Measurements from ENCODE around the gene KCND1. TPM values are rescaled to one million over a fixed set of nuclear protein-coding genes. Genes with fewer than 3 reads are reported as not detected.

Gene KCND1
- total RNA-seq: 1 to 10 TPM; 2.1 to 7.5 (median 4.2) TPM

GRCh38 chrX:48971249-48972219 lies at the start of gene KCND1:
TSS of gene KCND1 (minus strand) at chrX:48971844. CDS start at chrX:48970271, 1,573 bp downstream.
- H3K4me3 ChIP-seq: peak within 1 kb of the TSS; percentile 26 to 50 (median 29)

GRCh38 chrX:49019599-49020249 lies 48.1 kb upstream of the KCND1 start:
- Histone ChIP-seq H3K4me3 (no peak overlapping the region), H3K36me3 (peaks cover 0 to 4% (median 0%) of the 10 kb centered on the region in 3 donors), H3K27me3 (no peaks in the 10 kb centered on the region), H3K4me1 (no peaks in the 10 kb centered on the region), H3K9me3 (no peaks in the 10 kb centered on the region), H3K27ac (no peak overlapping the region)
- WGBS, 2 donors: 84 to 86% methylated on average over 7 of the region's 7 CpGs
- TF ChIP-seq, protein P1, sequence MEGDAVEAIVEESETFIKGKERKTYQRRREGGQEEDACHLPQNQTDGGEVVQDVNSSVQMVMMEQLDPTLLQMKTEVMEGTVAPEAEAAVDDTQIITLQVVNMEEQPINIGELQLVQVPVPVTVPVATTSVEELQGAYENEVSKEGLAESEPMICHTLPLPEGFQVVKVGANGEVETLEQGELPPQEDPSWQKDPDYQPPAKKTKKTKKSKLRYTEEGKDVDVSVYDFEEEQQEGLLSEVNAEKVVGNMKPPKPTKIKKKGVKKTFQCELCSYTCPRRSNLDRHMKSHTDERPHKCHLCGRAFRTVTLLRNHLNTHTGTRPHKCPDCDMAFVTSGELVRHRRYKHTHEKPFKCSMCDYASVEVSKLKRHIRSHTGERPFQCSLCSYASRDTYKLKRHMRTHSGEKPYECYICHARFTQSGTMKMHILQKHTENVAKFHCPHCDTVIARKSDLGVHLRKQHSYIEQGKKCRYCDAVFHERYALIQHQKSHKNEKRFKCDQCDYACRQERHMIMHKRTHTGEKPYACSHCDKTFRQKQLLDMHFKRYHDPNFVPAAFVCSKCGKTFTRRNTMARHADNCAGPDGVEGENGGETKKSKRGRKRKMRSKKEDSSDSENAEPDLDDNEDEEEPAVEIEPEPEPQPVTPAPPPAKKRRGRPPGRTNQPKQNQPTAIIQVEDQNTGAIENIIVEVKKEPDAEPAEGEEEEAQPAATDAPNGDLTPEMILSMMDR (IDR thresholded peaks at IDR 0.05): no peak
- TF ChIP-seq POLR2A (IDR thresholded peaks at IDR 0.05) (no peak), EP300 (IDR thresholded peaks at IDR 0.05) (no peak)
- no peak for DNase-seq (ENCODE audit: low spot score in 2 of 2)

More at GRCh38 chrX:48971249-48972219, at the start of gene KCND1:
- peak; percentile 15 to 19 for DNase-seq (ENCODE audit: low spot score in 2 of 2)
- 2 to 35% methylated on average over 6 to 28 of the region's 28 CpGs for WGBS, 2 donors
- Histone ChIP-seq H3K9me3 (no peaks in the 10 kb centered on the region), H3K27me3 (no peaks in the 10 kb centered on the region), H3K4me1 (peaks cover 0 to 11% (median 0%) of the 10 kb centered on the region in 4 donors), H3K27ac (peak within 1 kb of the TSS in 2 of 4 donors; percentile 62 to 67), H3K36me3 (peaks cover 0 to 28% (median 0%) of the 10 kb centered on the region in 3 donors)
- no peak for TF ChIP-seq POLR2A (IDR thresholded peaks at IDR 0.05)
- TF ChIP-seq EP300 (IDR thresholded peaks at IDR 0.05): no peak
- TF ChIP-seq, protein P1 (IDR thresholded peaks at IDR 0.05): no peak

GRCh38 chrX:49019050-49019449 lies 47.4 kb upstream of the KCND1 start:
- no peaks in the 10 kb centered on the region for H3K4me1 ChIP-seq
- no peaks in the 10 kb centered on the region for H3K27me3 ChIP-seq
- no peak for DNase-seq (ENCODE audit: low spot score in 2 of 2)
- 88 to 100% methylated on average over 2 of the region's 2 CpGs for WGBS, 2 donors
- H3K9me3 ChIP-seq: no peaks in the 10 kb centered on the region
- no peak overlapping the region for H3K4me3 ChIP-seq
- TF ChIP-seq, protein P1 (IDR thresholded peaks at IDR 0.05): no peak
- no peak for TF ChIP-seq POLR2A (IDR thresholded peaks at IDR 0.05)
- TF ChIP-seq EP300 (IDR thresholded peaks at IDR 0.05): no peak
- H3K27ac ChIP-seq: no peak overlapping the region
- no peaks in the 10 kb centered on the region for H3K36me3 ChIP-seq

GRCh38 chrX:49003696-49004095 lies 32.1 kb upstream of the KCND1 start:
- no peak for DNase-seq (ENCODE audit: low spot score in 2 of 2)
- Histone ChIP-seq H3K27ac (no peak overlapping the region), H3K27me3 (no peaks in the 10 kb centered on the region), H3K4me3 (no peak overlapping the region), H3K9me3 (no peaks in the 10 kb centered on the region), H3K36me3 (no peaks in the 10 kb centered on the region), H3K4me1 (peaks cover 0 to 9% (median 2%) of the 10 kb centered on the region in 4 donors)
- WGBS, 2 donors: 83 to 88% methylated on average over 5 of the region's 5 CpGs
- TF ChIP-seq POLR2A (IDR thresholded peaks at IDR 0.05) (no peak), EP300 (IDR thresholded peaks at IDR 0.05) (no peak)
- TF ChIP-seq, protein P1 (IDR thresholded peaks at IDR 0.05): no peak

Data from tibial nerve (tissue), 4 donors.